ENCODE data around the gene NRK.

GRCh38 chrX:105865709-105866108, 43.4 kb downstream of the NRK start:
- no peak for TF ChIP-seq CTCF (IDR thresholded peaks at IDR 0.05)
- no peak for TF ChIP-seq POLR2A (IDR thresholded peaks at IDR 0.05)
- TF ChIP-seq POLR2AphosphoS5 (IDR thresholded peaks at IDR 0.05; ENCODE audit: insufficient read depth in 1 of 2, low read depth in 1 of 2), result no peak

Measured in vagina (tissue), 2 donors.